AG09319 (cell line): ENCODE results near the gene C1QTNF9B.

Source experiments
- DNase-seq: peaks from one replicate; pipeline ENCODE4 v3.0.0-alpha.2; 2010; ENCODE audit warnings: low read depth; ENCODE audit errors: extremely low read depth
- TF ChIP-seq, protein P1 (sequence below): IDR thresholded peaks from 2 replicates; pipeline ENCODE4 v1.5.1; 2011; ENCODE audit warnings: low read depth, mild to moderate bottlenecking, inconsistent platforms, low read length, moderate library complexity

The C1QTNF9B gene

DNA sequence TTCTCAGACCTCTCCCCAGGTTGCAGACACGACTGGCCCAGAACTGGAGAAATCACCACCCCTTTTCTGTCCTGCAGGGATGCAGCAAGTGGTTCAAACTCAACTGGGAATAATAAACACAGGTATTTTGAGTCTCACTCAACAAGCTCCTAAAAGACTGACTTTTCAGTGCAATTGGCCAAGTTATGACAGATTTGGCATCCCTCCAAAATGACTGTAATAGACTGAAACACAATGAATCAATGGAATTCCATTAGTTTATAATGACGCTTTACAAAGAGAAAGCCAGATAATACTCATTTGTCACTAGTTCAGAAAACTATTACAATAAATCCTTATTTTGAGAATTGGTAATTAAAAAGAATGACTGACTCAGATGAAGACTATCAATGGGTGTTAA lies 46.2 kb downstream of the C1QTNF9B start:
- TF ChIP-seq, protein P1, sequence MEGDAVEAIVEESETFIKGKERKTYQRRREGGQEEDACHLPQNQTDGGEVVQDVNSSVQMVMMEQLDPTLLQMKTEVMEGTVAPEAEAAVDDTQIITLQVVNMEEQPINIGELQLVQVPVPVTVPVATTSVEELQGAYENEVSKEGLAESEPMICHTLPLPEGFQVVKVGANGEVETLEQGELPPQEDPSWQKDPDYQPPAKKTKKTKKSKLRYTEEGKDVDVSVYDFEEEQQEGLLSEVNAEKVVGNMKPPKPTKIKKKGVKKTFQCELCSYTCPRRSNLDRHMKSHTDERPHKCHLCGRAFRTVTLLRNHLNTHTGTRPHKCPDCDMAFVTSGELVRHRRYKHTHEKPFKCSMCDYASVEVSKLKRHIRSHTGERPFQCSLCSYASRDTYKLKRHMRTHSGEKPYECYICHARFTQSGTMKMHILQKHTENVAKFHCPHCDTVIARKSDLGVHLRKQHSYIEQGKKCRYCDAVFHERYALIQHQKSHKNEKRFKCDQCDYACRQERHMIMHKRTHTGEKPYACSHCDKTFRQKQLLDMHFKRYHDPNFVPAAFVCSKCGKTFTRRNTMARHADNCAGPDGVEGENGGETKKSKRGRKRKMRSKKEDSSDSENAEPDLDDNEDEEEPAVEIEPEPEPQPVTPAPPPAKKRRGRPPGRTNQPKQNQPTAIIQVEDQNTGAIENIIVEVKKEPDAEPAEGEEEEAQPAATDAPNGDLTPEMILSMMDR: no peak
- DNase-seq: no peak

DNA sequence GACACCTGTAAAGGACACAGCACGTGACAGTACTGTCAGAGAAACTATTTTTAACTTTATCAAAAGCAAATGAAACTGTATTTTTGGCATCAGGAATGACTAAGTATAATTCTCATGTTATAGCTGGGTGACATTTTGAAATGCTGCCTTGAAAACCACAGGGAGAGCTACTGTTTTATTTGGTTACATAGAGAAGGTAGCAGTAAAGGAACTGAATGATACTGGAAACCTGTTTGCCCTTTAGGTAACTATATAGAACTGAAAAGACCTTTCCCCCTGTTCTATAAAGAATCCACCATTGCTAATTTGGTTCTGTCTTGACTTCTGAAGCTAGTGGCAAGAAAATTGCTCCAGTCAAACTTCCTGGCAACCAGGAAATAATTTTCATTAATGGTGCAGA lies 47.2 kb downstream of the C1QTNF9B start:
- TF ChIP-seq, protein P1: no peak
- no peak for DNase-seq

DNA sequence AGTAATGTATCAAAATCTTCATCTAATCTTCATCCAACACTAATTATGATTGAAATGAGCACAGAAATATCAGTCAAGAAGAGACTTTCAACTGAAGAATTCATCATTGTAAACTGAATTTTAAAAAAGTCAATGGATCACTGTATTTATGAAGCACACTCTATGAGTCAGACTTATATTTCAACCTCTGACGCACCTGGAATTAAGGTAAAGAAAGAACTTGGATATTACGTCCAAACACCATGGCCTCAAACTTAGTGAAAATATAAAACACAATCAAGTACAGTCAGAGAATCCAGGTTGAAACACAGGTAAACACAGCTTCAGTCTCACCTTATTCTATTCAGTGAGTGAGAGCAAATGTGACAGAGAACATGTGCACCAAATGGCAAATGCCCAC lies 47.6 kb downstream of the C1QTNF9B start:
- no peak for DNase-seq
- TF ChIP-seq, protein P1: no peak

DNA sequence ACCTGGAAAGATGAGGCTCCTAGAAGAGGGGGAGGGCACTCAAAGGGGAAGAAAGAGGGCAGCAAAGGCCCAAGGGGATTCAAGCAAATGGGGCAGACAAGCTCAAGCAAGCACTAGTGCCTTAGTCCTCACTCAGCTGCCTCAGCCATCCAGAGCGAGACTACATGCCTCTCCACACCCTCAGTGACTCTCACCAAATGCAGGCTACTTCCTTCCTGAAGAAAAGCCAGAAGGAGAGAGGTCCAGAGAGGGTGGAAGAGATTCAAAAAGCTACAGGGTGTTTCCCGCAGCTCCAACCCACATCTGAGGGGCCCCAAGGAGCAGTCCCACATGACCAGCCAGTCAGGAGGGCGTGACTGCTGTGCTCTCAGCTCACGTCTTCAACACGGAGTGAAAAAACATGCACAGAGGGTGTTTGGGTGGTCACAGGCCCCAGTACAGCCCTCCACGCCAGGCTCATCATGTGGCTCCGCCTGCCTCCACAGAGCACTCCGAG lies 48.6 kb downstream of the C1QTNF9B start:
- no peak for DNase-seq
- TF ChIP-seq, protein P1: no peak

DNA sequence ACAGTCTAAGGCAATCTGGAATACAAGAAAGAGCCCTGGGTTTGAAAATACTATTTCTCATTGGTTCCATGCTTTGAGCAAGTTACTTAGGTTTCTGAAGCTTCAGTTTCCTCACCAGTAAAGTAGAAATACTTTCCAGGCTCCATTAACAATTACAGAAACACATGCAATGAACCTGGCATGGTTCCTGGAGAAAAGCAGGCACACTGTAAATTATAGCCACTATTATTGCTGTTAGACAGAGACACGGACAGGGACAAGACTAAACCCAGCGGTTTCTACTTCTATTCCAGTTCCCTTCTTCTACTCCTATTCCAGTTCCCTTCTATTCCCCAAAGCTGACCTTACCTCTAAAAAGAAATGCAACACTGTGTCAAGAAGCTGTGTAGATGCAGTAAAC lies 49.3 kb downstream of the C1QTNF9B start:
- DNase-seq: no peak
- TF ChIP-seq, protein P1: no peak

DNA sequence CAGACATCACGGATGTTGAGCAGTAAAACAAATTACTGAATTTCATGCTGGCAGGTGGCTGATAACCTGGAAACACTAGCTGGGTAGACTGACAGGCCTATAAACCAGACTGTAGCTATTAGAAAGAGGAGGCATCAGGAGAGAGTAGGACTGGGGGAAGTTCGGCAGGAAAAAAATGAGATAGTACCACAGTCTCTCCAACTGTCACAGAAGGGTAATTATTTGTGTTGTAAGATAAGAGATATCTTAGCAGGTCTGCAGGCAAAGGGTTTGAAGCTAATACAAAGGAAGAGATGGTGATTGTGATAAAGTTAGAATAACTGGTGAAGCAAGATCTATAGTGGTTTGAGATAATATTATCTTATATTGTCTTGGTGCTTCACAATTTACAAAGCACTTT lies 49.8 kb downstream of the C1QTNF9B start:
- TF ChIP-seq, protein P1: no peak
- DNase-seq: no peak

DNA sequence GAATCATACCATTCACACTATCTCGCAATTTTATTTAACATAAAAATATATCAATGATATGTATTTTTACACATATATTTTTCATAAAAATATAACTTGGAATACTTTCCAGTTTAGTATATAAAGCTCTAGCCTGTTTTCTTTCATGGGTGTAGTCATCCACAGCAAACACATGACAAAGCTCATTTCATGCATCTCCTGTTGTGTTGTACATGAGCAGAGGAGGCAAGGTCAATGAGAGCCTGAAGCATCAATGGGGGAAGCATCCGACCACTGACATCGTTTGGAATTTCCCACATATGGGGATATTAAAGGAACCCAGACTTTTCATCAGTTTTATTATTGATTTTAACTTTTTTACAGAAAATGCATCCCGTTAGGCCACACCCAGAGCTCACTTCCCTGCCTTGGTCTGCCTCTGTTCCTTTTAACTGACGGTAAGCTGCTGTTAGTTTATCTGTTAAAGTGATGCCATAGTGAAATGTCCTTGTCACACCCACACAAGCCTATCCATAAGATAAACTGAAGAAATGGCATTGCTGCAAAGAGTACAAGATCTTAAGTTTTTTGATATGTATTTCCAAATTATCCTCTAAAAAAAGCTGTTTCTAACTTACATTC lies 52.1 kb downstream of the C1QTNF9B start:
- TF ChIP-seq, protein P1: no peak
- DNase-seq: no peak
